HG02981 (cell line): ENCODE data around the gene MECP2.

ENCODE experiments used
- ATAC-seq: cut with Tn5 transposase; IDR thresholded peaks from one replicate; pipeline ENCODE4 v1.9.1; 2021; ENCODE audit warnings: mild to moderate bottlenecking, moderate library complexity; ENCODE audit not compliant: unreplicated experiment

MECP2 gene

GRCh38 chrX:154038656-154039055 lies 58.9 kb downstream of the MECP2 start:
- no peak for ATAC-seq

DNA sequence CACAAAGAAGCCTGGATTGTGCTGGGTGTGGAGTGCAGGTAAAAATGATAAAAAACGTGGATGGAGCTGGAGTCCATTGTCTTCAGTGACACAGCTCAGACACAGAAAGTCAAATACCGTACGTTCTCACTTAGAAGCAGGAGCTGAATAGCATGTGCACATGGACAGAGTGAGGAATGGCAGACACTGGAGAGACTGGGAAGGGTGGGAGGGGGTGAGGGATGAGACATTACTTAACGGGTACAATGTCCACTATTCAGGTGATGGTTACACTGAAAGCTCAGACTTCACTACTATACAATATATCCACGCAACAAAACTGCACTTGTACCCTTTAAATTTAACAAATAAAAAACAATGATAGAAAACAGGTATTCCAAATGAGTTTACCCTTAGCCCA lies 59.8 kb downstream of the MECP2 start:
- no peak for ATAC-seq

DNA sequence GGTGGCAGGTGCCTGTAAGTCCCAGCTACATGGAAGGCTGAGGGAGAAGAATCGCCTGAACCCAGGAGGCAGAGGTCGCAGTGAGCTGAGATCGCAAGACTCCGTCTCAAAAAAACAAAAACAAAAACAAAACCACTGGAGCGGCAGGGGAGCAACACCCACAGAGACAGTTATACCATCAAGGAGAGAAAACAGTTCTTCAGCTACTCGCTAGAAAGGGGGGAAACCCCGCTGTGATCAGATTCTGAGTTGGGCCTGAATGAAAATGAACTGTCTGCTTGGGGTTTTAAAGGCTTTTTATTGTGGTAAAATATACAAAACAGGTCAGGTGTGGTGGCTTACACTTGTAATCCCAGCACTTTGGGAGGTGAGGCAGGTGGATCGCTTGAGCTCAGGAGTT lies 61.0 kb downstream of the MECP2 start:
- ATAC-seq, result no peak

GRCh38 chrX:154033848-154034247 lies 63.7 kb downstream of the MECP2 start:
- no peak for ATAC-seq

DNA sequence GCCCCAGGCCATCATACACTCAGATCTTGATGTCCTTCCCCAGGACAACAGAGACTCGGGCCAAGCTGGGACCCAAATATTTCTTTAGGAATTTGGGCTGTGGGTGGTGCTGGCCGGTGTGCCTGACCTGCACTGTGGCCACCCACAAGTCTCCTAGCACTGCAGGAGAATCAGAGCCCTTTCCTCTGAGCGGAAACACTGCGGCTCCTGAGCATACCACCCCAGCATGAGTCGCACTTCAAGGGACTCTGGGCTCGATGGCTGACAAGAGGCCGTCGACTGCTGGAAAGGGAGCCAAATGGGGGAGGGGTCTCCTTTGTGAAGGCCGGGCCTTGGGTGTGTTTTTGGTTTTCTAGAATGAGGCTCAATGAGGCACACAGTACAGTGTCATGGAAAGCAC lies 64.9 kb downstream of the MECP2 start:
- no peak for ATAC-seq

DNA sequence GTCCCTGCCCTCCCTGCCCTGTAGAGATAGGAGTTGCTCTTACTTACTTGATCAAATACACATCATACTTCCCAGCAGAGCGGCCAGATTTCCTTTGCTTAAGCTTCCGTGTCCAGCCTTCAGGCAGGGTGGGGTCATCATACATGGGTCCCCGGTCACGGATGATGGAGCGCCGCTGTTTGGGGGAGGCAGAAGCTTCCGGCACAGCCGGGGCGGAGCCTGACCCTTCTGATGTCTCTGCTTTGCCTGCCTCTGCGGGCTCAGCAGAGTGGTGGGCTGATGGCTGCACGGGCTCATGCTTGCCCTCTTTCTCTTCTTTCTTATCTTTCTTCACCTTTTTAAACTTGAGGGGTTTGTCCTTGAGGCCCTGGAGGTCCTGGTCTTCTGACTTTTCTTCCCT lies 65.4 kb downstream of the MECP2 start:
- ATAC-seq, result no peak

GRCh38 chrX:154030715-154031305 lies 66.7 kb downstream of the MECP2 start:
- no peak for ATAC-seq

DNA sequence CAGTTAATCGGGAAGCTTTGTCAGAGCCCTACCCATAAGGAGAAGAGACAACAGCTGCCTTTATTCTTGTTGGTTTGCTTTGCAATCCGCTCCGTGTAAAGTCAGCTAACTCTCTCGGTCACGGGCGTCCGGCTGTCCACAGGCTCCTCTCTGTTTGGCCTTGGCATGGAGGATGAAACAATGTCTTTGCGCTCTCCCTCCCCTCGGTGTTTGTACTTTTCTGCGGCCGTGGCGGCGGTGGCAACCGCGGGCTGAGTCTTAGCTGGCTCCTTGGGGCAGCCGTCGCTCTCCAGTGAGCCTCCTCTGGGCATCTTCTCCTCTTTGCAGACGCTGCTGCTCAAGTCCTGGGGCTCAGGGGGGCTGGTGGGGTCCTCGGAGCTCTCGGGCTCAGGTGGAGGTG lies 67.3 kb downstream of the MECP2 start:
- no peak for ATAC-seq

GRCh38 chrX:154029439-154029838 lies 68.1 kb downstream of the MECP2 start:
- no peak for ATAC-seq

DNA sequence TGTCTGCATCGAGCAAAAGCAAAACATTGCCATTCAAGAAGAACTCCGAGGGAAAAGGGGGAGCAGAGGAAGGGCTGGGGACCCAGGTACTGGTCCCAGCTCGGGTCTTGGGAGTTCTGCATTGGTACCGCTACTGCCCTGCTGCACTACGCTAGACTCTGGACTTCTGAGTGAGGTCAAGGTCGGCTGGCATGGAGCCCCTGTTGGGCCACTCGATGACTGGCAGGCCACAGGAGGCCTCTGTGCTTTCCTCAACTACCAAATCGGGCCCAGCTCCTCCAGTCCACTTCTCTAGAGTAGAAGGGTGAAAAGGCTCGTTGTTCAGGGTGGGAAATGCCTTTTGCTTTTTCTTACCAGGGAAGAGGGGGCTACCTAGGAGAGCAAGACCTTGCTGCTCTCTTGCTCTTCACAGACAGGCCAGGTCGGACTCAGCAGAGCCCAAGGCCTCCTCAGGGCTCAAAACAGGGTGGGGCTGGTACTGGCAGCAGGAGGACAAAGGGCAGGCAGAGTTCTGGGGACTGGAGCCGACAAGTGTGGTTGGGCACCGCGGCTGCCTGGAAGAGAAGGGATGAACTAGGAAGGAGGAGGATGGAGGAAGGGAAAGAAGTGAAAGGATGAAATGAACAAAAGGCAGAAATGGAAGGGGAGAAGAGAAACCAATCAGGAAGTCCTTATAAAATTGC lies 68.9 kb downstream of the MECP2 start:
- no peak for ATAC-seq

GRCh38 chrX:154027986-154028385 lies 69.5 kb downstream of the MECP2 start:
- ATAC-seq, result no peak

DNA sequence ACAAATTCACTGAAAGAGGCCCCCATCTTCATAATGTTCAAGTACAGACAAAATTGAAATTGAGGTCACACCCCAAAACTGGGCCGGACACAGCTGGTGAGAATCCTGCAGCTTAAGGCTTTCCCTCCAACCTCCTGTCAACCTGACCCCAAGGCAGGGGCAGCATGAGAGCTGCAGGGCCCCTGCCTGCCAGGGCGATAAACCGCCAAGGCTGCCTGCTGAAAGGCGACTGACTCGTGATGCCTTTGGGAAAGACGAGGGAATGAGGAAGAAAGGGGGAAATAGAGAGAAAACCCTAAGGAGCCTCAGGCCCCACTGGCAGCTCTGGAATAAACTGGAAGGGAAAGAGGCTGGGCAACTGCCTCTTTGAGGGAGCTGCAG lies 70.5 kb downstream of the MECP2 start:
- ATAC-seq, result no peak

DNA sequence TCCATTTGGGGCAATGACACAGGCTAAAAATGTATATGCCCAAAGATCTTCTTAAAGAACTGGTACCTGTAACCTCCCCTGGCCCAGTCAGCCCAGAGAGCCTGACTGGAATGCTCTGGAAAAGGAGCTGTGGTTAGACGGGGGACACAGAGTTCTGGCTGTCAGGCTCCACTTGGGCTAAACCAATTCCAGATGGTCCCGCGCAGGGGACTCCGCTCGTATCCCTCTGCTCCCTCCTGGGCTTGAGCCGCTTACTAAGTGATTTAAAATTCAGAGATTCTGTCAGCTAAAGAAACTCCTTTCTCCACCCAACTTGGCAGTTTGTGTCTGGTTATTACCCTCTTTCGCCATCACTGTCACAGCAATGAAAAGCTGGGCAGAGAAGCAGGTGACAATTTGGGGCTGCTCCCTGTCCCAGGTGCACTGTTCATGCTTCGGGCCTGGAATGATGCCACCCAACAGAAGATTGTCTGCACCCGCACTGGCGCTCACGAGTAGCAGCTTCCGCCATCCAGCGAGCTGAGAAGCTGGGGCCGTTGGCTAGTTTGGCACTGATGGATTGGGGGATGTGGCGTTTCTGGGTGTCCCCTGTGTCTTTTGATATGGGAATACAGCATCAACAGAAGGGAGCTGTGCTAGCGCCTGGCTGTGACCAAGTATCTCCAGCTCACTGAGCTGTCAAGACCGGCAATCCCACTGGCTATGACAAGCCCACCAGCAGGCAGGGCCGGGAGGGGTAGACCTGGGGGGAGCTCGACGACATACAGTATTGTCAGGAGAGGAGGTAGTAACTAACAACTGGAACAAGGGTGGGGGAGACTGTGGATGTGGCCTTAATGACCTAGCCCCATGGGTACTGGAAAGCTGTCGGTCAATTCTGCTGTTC lies 71.1 kb downstream of the MECP2 start:
- ATAC-seq, result no peak

- ATAC-seq, result no peak
These were observed 72.3 kb downstream of the MECP2 start for GRCh38 chrX:154025230-154025629.

GRCh38 chrX:154024271-154024670 lies 73.2 kb downstream of the MECP2 start:
- no peak for ATAC-seq

DNA sequence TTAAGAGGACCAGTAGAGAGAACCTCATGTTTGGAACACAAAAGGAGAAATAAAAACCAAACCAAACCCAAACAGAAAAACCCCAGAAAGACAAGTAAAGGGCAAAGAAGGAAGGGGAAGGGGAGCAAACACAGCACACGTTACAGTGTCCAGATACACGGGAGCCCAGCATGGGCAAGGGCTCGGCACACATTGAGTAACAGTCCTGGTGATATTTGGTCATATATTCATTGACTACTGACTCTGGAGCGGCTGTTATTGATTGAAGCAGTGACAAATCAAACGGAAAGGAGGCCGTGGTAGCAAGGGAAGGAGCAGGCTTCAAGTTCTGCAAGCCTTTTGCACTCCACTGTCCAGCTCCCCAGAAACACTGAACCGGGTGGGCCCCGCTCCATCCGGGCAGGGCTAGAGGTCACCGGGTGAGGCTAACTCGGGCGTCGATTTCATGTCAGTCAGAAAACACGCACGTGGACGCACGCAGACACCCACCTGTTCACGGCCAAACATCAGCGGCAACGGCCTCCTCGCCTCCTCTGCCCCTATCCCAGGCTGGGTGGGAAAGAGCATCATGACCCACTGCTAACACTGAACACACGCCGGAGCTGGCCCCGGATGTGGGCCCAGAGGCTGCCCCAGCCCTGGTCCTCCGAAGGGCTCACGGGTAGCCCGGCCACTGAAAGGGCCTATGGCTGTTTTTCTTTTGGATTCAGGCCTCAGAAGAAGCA lies 74.1 kb downstream of the MECP2 start:
- no peak for ATAC-seq

GRCh38 chrX:154022108-154022507 lies 75.4 kb downstream of the MECP2 start:
- no peak for ATAC-seq

GRCh38 chrX:154021131-154021611 lies 76.3 kb downstream of the MECP2 start:
- ATAC-seq, result no peak

- no peak for ATAC-seq
These were observed 76.9 kb downstream of the MECP2 start for GRCh38 chrX:154020536-154021115.

DNA sequence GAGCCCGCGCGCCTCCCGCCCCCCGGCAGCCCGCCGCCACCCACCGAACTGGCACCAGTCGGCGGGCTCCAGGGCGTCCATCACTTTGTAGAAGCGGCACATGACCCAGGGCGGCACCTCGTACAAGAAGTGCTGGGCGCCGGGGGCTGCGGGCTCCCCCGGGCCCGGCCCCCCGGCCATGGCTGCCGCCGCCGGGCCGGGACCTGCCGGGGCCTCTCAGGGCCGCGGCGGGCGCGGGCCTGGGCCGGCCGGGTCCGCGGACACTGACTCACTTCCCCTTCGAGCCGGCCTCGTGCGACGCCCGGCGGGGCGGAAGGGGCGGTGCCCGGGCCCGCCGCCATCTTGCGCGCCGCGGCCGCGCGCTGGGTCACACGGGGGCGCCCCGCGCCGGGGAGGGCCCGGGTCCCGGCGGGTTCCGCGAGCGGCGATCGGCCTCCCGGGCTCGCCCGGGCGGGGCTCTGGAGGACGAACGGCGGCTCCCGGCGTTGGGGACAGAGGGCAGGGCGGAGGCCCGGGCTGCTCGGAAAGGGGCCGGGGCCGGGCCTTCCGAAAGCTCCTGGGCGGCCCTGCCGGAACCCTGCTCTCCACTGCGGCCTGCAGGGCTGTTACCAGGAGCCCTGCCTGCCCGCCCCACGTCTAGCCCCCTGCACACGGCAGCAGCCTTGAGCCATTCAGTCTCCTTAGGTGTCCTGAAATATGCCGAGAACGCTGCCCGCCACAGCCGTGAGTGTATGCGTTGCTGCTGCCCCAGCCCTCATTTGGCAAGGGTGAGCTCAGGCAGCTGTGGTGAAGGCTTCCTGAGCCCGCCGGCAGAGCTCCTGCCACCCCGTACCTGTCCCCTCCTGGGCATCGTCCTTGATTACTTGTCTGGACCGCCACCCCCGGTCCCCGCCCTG lies 77.6 kb downstream of the MECP2 start, which contains the start of gene IRAK1:
IRAK1 (minus strand) TSS at position 270 of the 896 bp plus-strand sequence; CDS start at position 180, 90 bp downstream.
- ATAC-seq, result peak; percentile 67
